GM12878 (cell line): ENCODE measurements around the gene FOXK2.

ENCODE experiments used
- CEBPB ChIP-seq, 2 experiments: fragments of 150-350 bp in 1 of 2; IDR thresholded peaks; 2 replicates each; pipeline ENCODE4 v1.6.1; 2012 to 2014; ENCODE audit warnings: low read depth in 2 of 2, low read length in 2 of 2, borderline replicate concordance in 1 of 2, inconsistent platforms in 1 of 2
- KAT2A ChIP-seq: conservative IDR thresholded peaks from 2 replicates; pipeline ENCODE4 v1.6.1; 2011; ENCODE audit warnings: low read depth, low read length; ENCODE audit not compliant: control insufficient read depth
- TF ChIP-seq, protein P1 (sequence below), 3 experiments: IDR thresholded peaks in 2 of 3; conservative IDR thresholded peaks in 1 of 3; 2 replicates each; pipeline ENCODE4 v1.5.1; 2011; ENCODE audit warnings: low read depth in 3 of 3, low read length in 3 of 3, mild to moderate bottlenecking in 3 of 3, control low read depth in 2 of 3, moderate library complexity in 2 of 3, inconsistent platforms in 1 of 3, mixed read lengths in 1 of 3; ENCODE audit not compliant: control insufficient read depth in 2 of 3, insufficient read depth in 1 of 3; ENCODE audit errors: extremely low read depth in 1 of 3
- TF ChIP-seq, protein P2 (sequence below): fragments of 450-650 bp; formaldehyde crosslinking; IDR thresholded peaks from 2 replicates; pipeline ENCODE4 v1.5.0; 2022; ENCODE audit warnings: mild to moderate bottlenecking, missing genetic modification characterization

DNA sequence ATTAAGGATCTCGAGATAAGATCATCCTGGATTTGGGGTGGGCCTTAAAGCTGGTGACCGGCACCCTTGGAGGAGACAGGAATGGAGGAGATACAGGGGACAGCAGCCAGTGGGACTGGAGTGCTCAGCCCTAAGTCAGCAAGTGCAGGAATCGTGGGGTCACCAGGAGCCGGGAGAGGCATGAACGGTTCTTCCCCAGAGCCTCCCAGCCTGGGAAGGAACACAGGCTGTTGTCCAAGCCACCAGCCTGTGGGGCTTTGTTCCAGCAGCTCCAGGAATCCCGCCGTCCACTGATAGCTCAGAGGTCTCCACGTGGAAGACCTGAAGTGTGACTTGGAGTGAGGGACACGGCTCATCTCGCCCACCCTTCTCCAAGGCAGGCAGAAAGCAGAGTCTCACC is 131.2 kb downstream of the FOXK2 start:
- TF ChIP-seq, protein P1, sequence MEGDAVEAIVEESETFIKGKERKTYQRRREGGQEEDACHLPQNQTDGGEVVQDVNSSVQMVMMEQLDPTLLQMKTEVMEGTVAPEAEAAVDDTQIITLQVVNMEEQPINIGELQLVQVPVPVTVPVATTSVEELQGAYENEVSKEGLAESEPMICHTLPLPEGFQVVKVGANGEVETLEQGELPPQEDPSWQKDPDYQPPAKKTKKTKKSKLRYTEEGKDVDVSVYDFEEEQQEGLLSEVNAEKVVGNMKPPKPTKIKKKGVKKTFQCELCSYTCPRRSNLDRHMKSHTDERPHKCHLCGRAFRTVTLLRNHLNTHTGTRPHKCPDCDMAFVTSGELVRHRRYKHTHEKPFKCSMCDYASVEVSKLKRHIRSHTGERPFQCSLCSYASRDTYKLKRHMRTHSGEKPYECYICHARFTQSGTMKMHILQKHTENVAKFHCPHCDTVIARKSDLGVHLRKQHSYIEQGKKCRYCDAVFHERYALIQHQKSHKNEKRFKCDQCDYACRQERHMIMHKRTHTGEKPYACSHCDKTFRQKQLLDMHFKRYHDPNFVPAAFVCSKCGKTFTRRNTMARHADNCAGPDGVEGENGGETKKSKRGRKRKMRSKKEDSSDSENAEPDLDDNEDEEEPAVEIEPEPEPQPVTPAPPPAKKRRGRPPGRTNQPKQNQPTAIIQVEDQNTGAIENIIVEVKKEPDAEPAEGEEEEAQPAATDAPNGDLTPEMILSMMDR (IDR thresholded peaks at IDR 0.05 in 2 of 3, conservative IDR thresholded peaks at IDR 0.05 in 1 of 3; ENCODE audit: control insufficient read depth in 2 of 3, extremely low read depth in 1 of 3, insufficient read depth in 1 of 3, low read depth in 3 of 3, low read length in 3 of 3), result no peak
- TF ChIP-seq CEBPB (IDR thresholded peaks at IDR 0.05; ENCODE audit: borderline replicate concordance in 1 of 2, low read depth in 2 of 2, low read length in 2 of 2), result no peak
- TF ChIP-seq, protein P2, sequence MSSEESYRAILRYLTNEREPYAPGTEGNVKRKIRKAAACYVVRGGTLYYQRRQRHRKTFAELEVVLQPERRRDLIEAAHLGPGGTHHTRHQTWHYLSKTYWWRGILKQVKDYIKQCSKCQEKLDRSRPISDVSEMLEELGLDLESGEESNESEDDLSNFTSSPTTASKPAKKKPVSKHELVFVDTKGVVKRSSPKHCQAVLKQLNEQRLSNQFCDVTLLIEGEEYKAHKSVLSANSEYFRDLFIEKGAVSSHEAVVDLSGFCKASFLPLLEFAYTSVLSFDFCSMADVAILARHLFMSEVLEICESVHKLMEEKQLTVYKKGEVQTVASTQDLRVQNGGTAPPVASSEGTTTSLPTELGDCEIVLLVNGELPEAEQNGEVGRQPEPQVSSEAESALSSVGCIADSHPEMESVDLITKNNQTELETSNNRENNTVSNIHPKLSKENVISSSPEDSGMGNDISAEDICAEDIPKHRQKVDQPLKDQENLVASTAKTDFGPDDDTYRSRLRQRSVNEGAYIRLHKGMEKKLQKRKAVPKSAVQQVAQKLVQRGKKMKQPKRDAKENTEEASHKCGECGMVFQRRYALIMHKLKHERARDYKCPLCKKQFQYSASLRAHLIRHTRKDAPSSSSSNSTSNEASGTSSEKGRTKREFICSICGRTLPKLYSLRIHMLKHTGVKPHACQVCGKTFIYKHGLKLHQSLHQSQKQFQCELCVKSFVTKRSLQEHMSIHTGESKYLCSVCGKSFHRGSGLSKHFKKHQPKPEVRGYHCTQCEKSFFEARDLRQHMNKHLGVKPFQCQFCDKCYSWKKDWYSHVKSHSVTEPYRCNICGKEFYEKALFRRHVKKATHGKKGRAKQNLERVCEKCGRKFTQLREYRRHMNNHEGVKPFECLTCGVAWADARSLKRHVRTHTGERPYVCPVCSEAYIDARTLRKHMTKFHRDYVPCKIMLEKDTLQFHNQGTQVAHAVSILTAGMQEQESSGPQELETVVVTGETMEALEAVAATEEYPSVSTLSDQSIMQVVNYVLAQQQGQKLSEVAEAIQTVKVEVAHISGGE, result no peak
- no peak for TF ChIP-seq KAT2A
